Measurements from ENCODE around the gene KLHL6.

Gene KLHL6

GRCh38 chr3:183492849-183493179 is 62.7 kb downstream of the KLHL6 start:
- in situ Hi-C loops (cut with MboI; ENCODE audit: low pct_unique_long_range_greater_than_20kb, low sequenced_read_pairs, unreplicated experiment), result no loop called here
- no peak for DNase-seq (ENCODE audit: low spot score)
- TF ChIP-seq, protein P1, sequence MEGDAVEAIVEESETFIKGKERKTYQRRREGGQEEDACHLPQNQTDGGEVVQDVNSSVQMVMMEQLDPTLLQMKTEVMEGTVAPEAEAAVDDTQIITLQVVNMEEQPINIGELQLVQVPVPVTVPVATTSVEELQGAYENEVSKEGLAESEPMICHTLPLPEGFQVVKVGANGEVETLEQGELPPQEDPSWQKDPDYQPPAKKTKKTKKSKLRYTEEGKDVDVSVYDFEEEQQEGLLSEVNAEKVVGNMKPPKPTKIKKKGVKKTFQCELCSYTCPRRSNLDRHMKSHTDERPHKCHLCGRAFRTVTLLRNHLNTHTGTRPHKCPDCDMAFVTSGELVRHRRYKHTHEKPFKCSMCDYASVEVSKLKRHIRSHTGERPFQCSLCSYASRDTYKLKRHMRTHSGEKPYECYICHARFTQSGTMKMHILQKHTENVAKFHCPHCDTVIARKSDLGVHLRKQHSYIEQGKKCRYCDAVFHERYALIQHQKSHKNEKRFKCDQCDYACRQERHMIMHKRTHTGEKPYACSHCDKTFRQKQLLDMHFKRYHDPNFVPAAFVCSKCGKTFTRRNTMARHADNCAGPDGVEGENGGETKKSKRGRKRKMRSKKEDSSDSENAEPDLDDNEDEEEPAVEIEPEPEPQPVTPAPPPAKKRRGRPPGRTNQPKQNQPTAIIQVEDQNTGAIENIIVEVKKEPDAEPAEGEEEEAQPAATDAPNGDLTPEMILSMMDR (IDR thresholded peaks at IDR 0.05; ENCODE audit: extremely low read depth, insufficient read depth, missing control alignments), result no peak

- TF ChIP-seq, protein P1 (IDR thresholded peaks at IDR 0.05; ENCODE audit: extremely low read depth, insufficient read depth, missing control alignments), result no peak
- in situ Hi-C loops (cut with MboI; ENCODE audit: low pct_unique_long_range_greater_than_20kb, low sequenced_read_pairs, unreplicated experiment), result no loop called here
- no peak for DNase-seq (ENCODE audit: low spot score)
These were observed 63.3 kb downstream of the KLHL6 start for GRCh38 chr3:183491923-183492848.

DNA sequence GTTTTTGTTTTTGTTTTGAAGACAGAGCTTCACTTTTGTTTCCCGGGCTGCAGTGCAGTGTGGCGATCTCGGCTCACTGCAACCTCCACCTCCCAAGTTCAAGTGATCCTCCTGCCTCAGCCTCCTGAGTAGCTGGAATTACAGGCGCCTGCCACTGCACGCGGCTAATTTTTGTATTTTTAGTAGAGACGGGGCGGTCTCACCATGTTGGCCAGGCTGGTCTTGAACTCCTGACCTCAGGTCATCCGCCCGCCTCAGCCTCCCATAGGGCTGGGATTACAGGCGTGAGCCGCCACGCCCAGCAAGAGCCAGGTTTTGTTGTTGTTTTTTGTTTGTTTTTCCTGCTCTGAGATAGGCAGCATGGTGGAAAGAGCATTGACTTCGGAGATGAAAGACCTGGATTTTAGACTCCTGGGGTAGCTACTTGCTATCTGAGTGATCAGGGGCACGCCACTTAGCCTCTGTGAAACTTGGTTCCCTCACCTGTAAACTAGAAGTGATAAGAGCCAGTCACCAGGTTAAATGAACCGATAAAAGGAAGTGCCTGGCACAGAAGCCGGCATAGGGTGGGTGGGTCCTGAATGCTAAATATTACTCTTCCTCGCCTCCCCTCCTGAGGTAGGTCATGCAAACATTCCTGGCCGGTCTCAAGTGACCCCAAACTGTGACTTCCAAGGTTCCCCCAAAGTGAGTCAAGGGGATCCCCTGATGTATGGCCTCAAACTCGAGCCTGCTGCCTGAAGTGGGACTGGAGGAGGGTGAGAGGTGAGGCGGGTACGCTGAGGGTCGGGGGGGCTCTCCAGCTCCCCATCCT is 64.2 kb downstream of the KLHL6 start:
- TF ChIP-seq, protein P1 (IDR thresholded peaks at IDR 0.05; ENCODE audit: extremely low read depth, insufficient read depth, missing control alignments), result no peak
- in situ Hi-C loops (cut with MboI; ENCODE audit: low pct_unique_long_range_greater_than_20kb, low sequenced_read_pairs, unreplicated experiment), result no loop called here
- no peak for DNase-seq (ENCODE audit: low spot score)

GRCh38 chr3:183490653-183491052 is 64.9 kb downstream of the KLHL6 start:
- in situ Hi-C loops (cut with MboI; ENCODE audit: low pct_unique_long_range_greater_than_20kb, low sequenced_read_pairs, unreplicated experiment), result no loop called here
- TF ChIP-seq, protein P1 (IDR thresholded peaks at IDR 0.05; ENCODE audit: extremely low read depth, insufficient read depth, missing control alignments), result no peak
- DNase-seq (ENCODE audit: low spot score), result no peak

GRCh38 chr3:183490211-183490601 is 65.3 kb downstream of the KLHL6 start:
- DNase-seq (ENCODE audit: low spot score), result no peak
- TF ChIP-seq, protein P1 (IDR thresholded peaks at IDR 0.05; ENCODE audit: extremely low read depth, insufficient read depth, missing control alignments), result no peak
- in situ Hi-C loops (cut with MboI; ENCODE audit: low pct_unique_long_range_greater_than_20kb, low sequenced_read_pairs, unreplicated experiment), result no loop called here

DNA sequence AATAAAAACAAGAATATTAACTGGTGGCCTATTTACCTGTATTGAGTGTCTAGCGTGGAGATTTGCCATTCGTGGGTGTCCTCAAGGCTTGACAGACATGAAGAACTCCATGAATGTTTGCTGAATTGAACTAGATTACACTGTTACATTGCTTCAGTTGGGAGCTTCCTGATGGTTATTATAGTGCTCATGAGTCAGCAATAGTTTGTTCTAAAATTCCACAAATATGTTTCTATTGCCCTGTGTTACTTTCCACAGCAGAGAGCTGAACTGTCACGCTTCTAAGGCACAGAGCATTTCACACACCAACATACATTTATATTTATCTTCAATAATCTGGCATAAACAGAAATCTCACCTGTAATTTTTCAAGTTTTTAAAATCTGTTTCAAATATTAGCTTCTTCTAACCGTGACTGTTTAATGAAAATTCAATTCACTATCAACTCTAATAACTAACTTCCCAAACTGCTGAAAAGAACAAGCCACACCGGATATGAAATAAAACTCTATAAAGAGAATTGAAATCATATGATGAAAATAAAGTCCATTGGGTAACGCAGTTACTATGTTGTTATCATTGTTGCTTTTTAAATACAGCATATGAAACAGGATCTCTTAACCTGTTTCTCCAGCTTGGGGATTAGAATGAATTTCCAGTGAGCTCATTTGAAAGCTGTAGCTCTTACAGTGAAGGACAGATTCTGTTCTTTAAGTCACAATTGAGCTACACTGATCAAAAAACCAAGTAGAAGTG is 65.9 kb downstream of the KLHL6 start:
- DNase-seq (ENCODE audit: low spot score), result no peak
- in situ Hi-C loops (cut with MboI; ENCODE audit: low pct_unique_long_range_greater_than_20kb, low sequenced_read_pairs, unreplicated experiment), result no loop called here
- TF ChIP-seq, protein P1 (IDR thresholded peaks at IDR 0.05; ENCODE audit: extremely low read depth, insufficient read depth, missing control alignments), result no peak
